ENCODE results near the gene STAT5B. TPM values are rescaled to one million over a fixed set of nuclear protein-coding genes. Genes with fewer than 3 reads are reported as not detected.
"Not testable (repeated sequence)": the region's sequence is repeated elsewhere in the genome, so short reads cannot be mapped to it uniquely, and the experiment has no call there.

The STAT5B gene
- total RNA-seq, 1 experiment from 2014 or later = 14.4 TPM

GRCh38 chr17:42197564-42198156 lies 78.5 kb downstream of the STAT5B start:
- DNase-seq (ENCODE audit: low read depth) = no peak
- in situ Hi-C loops (cut with HindIII; ENCODE audit: low pct_unique_long_range_greater_than_20kb, low sequenced_read_pairs) = no loop called here

GRCh38 chr17:42193969-42194899 lies 82.0 kb downstream of the STAT5B start, which contains the start of gene GHDC:
Gene GHDC (minus strand): TSS chr17:42194494. CDS start chr17:42193581, 913 bp downstream.
- in situ Hi-C loops (cut with HindIII; ENCODE audit: low pct_unique_long_range_greater_than_20kb, low sequenced_read_pairs) = no loop called here

GRCh38 chr17:42193216-42193968 lies 82.8 kb downstream of the STAT5B start:
- DNase-seq (ENCODE audit: low read depth) = no peak
- in situ Hi-C loops (cut with HindIII; ENCODE audit: low pct_unique_long_range_greater_than_20kb, low sequenced_read_pairs) = no loop called here

More at GRCh38 chr17:42193969-42194899, 82.0 kb downstream of the STAT5B start, which contains the start of gene GHDC:
- peak; percentile 77 for DNase-seq (ENCODE audit: low read depth)

GRCh38 chr17:42192189-42193126 lies 83.7 kb downstream of the STAT5B start:
- no peak for DNase-seq (ENCODE audit: low read depth)
- in situ Hi-C loops (cut with HindIII; ENCODE audit: low pct_unique_long_range_greater_than_20kb, low sequenced_read_pairs) = no loop called here

- in situ Hi-C loops (cut with HindIII; ENCODE audit: low pct_unique_long_range_greater_than_20kb, low sequenced_read_pairs) = no loop called here
Measured at GRCh38 chr17:42191275-42191608, 84.9 kb downstream of the STAT5B start.

GRCh38 chr17:42190491-42191274 lies 85.5 kb downstream of the STAT5B start:
- DNase-seq (ENCODE audit: low read depth) = no peak
- in situ Hi-C loops (cut with HindIII; ENCODE audit: low pct_unique_long_range_greater_than_20kb, low sequenced_read_pairs) = no loop called here

More at GRCh38 chr17:42191275-42191608, 84.9 kb downstream of the STAT5B start:
- DNase-seq (ENCODE audit: low read depth) = no peak

- no peak for DNase-seq (ENCODE audit: low read depth)
- in situ Hi-C loops (cut with HindIII; ENCODE audit: low pct_unique_long_range_greater_than_20kb, low sequenced_read_pairs) = no loop called here
Measured at GRCh38 chr17:42189651-42189965, 86.6 kb downstream of the STAT5B start.

GRCh38 chr17:42188749-42189650 lies 87.2 kb downstream of the STAT5B start:
- no peak for DNase-seq (ENCODE audit: low read depth)
- in situ Hi-C loops (cut with HindIII; ENCODE audit: low pct_unique_long_range_greater_than_20kb, low sequenced_read_pairs) = no loop called here

- in situ Hi-C loops (cut with HindIII; ENCODE audit: low pct_unique_long_range_greater_than_20kb, low sequenced_read_pairs) = no loop called here
Measured at GRCh38 chr17:42187833-42188232, 88.4 kb downstream of the STAT5B start.

GRCh38 chr17:42186191-42186590 lies 90.0 kb downstream of the STAT5B start:
- in situ Hi-C loops (cut with HindIII; ENCODE audit: low pct_unique_long_range_greater_than_20kb, low sequenced_read_pairs); DNase-seq (ENCODE audit: low read depth): not testable (repeated sequence)

More at GRCh38 chr17:42187833-42188232, 88.4 kb downstream of the STAT5B start:
- no peak for DNase-seq (ENCODE audit: low read depth)

GRCh38 chr17:42185621-42185930 lies 90.6 kb downstream of the STAT5B start:
- in situ Hi-C loops (cut with HindIII; ENCODE audit: low pct_unique_long_range_greater_than_20kb, low sequenced_read_pairs) = no loop called here
- no peak for DNase-seq (ENCODE audit: low read depth)

- DNase-seq (ENCODE audit: low read depth) = no peak
- in situ Hi-C loops (cut with HindIII; ENCODE audit: low pct_unique_long_range_greater_than_20kb, low sequenced_read_pairs) = no loop called here
Measured at GRCh38 chr17:42184713-42185620, 91.2 kb downstream of the STAT5B start, which contains the start of gene HCRT. Gene HCRT (minus strand): TSS chr17:42185452. CDS start chr17:42185365, 87 bp downstream.

- in situ Hi-C loops (cut with HindIII; ENCODE audit: low pct_unique_long_range_greater_than_20kb, low sequenced_read_pairs) = no loop called here
- peak; percentile 26 for DNase-seq (ENCODE audit: low read depth)
Measured at GRCh38 chr17:42183741-42184711, 92.2 kb downstream of the STAT5B start.
